GM12875 (cell line): ENCODE data around the gene DLX3.

ENCODE experiments used
- H3K4me3 ChIP-seq: one replicate; pipeline ENCODE4 v1.5.1; 2011; ENCODE audit warnings: low read depth, low read length, control low read depth
- CTCF ChIP-seq: IDR thresholded peaks from 2 replicates; pipeline ENCODE4 v1.5.1; 2011; ENCODE audit warnings: low read depth, mild to moderate bottlenecking, control low read depth, inconsistent platforms, low read length, moderate library complexity, borderline replicate concordance; ENCODE audit not compliant: insufficient read depth

Gene DLX3

DNA sequence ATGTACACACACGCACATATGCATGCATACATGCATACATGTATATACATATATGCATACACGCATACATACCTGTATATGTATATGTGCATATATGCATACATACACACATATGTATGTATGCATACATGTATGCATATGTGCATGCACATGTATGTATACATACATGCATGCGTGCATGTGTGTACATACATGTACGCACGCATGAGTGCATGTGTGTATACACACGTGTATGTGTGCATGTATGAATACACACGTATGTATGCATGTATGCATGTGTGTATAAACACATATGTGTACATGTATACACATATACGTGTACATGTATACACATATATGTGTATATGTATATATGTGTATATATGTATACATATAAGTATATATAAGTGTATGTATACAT is 28.5 kb upstream of the DLX3 start:
- no peak for TF ChIP-seq CTCF

GRCh38 chr17:50022463-50023130 is 27.6 kb upstream of the DLX3 start:
- no peak for TF ChIP-seq CTCF
- H3K4me3 ChIP-seq = no peak overlapping the region

More for the DNA sequence above, 28.5 kb upstream of the DLX3 start:
- no peak overlapping the region for H3K4me3 ChIP-seq

DNA sequence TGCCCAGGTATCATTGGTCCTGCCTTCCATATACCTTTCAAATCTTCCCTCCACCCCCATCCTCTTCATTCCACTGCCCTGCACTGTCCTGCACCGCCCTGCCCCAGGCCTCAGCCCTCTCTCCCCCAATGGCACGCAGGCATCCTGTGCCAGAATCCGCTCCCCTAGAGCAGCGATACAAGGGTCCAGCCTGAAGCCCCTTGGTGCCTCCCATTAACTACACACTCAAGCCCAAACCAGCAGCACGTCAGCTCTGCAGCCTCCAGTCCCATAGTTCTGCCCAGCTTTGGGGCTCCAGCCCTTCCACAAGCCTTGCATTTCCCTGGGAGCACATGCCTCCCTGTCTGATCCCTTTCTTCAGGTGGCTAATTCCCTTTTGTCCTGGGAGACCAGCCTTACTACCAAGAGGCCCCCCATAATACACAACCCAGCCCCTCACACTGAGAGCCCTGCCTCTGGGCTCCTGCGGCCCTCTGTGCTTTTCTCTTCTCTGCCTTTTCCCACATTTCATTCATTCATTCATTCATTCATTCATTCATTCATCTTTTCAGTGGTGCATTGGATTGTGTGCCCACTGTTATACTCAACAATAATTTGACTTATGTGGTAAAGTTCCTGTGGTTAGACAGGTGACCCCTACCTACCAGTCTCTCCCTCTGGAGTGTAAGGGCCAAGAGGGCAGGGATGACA is 26.8 kb upstream of the DLX3 start:
- H3K4me3 ChIP-seq = no peak overlapping the region
- no peak for TF ChIP-seq CTCF

DNA sequence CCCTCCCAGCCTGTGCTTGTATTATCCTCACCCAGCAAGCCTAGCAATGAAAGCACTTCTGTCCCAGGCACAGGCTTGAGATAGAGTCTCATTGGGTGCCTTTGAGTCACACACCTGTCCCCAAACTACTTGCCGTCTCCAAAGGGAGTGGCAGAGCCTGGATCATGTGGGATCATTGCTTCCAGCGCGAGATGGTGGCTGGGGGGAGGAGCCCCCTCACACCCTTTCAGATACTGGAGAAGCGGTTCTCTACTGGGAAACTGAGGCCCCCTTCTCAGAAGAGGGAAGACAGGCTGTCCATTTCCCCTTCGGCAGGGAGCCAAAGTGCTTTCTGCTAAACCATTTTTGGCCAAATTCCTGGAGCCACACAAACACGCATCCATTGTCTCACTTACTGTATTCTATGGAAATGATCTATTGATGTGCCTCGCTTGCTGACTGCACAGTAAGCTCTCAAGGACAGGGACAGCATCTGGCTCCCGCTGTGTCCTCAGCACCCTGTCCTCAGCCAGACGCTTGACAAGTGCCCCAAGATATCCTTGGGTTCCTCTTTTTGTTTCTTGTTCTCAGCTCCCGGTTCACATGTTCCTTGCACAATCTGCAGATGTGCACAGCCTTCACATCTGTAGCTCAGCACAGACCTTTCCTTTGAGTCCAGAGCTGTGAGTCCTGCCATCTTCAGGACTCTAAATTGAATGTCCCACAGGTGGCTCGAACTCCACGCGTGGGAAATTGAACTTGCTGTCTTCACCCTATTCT is 26.0 kb upstream of the DLX3 start:
- TF ChIP-seq CTCF = no peak
- H3K4me3 ChIP-seq = no peak overlapping the region

- no peak for TF ChIP-seq CTCF
- H3K4me3 ChIP-seq = no peak overlapping the region
These were observed 23.9 kb upstream of the DLX3 start for GRCh38 chr17:50018909-50019308.

GRCh38 chr17:50015146-50015545 is 20.1 kb upstream of the DLX3 start:
- TF ChIP-seq CTCF = no peak
- no peak overlapping the region for H3K4me3 ChIP-seq

DNA sequence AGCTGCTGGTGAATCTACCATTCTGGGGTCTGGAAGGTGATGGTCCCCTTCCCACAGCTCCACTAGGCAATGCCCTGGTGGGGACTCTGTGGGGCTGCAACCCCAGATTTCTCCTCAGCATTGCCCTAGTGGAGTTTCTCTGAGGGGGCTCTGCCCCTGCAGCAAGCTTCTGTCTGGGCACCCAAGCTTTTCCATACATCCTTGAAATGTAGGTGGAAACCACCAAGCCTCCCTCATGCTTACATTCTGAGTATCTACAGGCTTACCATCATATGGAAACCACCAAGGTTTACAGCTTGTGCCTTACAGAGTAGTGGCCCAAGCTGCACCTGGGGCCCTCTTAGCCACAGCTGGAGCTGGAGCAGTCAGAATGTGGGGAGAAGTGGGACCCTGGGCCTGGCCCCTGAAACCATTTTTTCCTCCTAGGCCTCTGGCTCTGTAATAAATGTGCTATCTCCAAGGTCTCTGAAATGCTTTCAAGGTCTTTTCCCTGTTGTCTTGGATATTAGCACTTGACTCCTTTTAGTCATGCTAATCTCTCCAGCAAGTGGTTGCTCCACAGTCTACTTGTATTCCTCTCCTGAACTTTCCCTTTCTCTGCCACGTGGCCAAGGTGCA is 19.6 kb upstream of the DLX3 start:
- TF ChIP-seq CTCF = no peak
- no peak overlapping the region for H3K4me3 ChIP-seq
